ENCODE data around the gene MIA.
A peak's percentile ranks its signal among the peaks of the same experiment; 100 is the strongest.
"Not testable (repeated sequence)": the region's sequence is repeated elsewhere in the genome, so short reads cannot be mapped to it uniquely, and the experiment has no call there.

The MIA gene

DNA sequence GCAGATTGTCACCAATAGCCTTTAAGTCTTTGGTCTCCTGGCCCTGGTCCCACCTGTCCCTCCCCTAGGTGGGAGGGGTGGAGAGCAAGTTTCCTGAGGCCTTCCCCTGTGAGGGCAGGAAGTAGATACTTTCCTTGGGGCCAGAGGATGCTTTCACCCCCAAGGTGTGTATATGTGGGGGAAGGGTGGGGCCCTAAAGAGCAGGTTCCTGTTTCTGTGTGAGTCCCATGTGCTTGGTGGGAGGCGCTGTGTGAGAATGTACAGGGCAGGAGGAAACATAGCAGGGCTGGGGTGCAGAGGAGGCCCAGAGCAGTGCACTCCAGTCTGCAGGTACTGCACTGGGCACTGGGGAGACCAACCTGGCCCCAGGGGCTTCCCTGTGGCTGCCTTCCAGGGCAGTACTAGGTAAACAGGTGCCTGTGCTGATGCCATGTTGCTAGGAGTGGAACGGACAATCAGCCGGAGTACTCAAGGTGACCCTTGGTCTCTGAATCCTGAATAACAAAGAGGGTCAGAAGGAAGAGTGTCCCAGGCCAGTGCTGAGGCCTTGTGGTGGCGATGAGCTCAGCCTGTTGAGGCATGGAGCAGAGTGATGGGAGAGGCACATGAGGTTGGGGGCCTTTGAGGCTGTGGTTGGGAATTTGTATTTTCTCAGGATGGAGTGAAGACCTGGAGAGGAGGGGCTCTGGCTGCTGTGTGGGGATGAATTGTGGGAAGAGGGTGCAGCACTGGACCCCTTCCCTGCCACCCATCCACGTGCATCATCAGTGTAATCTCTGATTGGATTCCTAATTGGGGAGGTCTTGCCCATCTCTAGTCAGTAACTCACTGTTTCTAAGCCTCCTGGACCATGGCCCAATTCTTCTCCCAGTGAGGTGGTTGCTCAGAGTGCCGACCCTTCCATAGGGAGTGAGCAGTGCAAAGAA is 28.8 kb downstream of the MIA start:
- no peak for DNase-seq (ENCODE audit: low read depth)

DNA sequence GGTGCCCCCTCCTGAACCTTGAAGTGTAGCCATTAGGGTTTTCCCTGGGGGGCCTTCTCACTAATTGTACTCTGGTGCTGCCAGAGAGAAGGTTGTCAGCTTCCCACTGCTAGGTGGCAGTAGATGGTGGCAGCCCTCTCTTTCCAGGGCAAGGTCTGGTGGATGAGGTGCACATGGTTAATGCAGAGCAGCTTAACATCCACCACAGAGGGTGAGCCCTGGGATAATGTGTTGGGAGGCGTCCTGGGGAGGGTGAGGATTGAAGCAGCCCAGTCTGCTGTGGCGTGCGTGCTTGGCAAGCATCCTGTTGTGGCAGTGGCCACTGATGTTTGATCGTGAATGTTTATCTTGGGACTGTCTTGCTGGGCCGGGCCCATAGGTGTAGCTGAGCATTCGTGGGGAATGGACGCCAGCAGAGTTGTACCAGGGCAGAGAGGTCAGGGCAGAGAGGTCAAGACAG is 29.5 kb downstream of the MIA start:
- no peak for DNase-seq (ENCODE audit: low read depth)

DNA sequence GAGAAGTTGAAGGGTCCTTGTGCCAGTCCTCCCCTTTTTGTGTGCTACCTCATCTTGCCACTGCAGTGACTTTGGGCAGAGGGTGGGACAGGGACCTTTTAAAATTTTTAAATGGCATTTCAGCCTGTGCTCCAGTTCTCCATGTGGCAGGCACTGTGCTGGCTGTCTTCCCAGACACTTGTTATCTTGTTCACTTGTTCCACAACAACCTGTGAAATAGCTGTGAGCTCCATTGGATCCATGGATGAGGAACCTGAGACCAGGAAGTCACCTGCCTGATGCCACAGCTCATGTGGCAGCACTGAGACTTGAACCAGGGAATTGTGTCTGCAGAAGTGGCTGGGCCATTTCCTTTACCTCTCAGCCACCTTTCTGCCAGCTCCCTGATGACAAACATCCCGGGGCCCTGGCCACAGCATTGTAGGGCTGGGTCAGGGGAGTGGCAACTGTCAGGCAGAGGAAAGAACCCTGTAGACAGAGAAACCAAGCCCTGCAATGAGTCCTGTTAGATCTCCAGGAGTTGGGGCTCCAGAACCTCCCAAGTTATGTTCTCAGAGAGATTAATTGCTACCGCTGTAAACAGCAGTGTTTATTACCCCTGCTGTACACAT is 30.0 kb downstream of the MIA start:
- no peak for DNase-seq (ENCODE audit: low read depth)

DNA sequence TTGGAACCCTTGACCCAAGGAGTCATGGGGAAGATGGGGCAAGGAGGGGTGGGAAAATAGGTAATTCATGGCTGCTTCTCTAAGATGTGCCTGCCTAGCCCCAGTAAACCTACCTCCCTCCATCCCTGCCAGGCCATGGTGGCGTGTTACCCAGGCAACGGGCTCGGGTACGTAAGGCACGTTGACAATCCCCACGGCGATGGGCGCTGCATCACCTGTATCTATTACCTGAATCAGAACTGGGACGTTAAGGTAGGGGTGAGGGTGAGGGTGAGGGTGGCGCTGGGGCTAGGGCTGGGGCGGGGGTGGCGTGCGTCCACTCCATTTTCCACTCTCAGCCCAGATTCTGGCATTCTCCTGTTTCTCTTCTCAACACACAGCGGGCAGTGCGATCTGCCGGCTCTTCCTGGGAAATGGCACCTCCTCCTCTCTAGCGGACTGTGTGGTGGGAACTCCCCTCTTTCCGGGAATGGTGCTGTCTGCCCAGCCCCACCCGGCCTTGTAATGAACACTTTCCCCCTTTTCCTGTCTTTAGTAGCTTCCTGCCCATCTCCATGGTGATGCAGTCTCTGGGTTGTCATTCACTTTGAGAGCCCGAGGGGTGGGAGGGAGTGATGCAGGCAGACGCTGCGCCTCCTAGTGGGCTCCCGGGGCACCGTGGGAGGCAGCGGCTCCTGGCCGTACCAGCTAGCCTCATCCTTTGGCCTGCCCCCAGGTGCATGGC is 31.3 kb downstream of the MIA start:
- peak; percentile 99 for DNase-seq (ENCODE audit: low read depth)

DNA sequence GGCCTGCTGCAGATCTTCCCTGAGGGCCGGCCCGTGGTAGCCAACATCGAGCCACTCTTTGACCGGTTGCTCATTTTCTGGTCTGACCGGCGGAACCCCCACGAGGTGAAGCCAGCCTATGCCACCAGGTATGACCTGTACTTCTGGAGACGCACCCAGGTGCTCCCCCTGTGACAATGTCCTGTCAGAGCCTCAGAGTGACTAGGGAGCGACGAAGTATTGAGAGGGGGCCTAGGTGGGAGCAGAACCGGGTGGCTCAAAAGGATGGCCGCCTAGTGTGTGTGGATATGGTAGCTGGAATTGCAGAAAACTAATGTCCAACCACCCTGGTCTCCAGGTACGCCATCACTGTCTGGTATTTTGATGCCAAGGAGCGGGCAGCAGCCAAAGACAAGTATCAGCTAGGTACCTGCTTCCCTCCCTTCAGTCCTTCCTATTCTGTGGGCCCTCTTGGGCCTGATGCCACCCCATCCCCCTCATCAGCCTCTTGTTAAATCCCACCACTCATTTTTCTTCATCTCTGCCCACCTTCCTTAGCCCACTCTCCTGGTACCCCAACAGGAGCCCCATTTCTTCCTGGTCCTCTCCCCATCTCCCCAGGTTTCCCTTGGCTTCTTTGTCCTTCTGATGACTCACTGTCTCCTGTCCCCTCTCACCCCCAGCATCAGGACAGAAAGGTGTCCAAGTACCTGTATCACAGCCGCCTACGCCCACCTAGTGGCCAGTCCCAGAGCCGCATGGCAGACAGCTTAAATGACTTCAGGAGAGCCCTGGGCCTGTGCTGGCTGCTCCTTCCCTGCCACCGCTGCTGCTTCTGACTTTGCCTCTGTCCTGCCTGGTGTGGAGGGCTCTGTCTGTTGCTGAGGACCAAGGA is 32.1 kb downstream of the MIA start:
- no peak for DNase-seq (ENCODE audit: low read depth)

DNA sequence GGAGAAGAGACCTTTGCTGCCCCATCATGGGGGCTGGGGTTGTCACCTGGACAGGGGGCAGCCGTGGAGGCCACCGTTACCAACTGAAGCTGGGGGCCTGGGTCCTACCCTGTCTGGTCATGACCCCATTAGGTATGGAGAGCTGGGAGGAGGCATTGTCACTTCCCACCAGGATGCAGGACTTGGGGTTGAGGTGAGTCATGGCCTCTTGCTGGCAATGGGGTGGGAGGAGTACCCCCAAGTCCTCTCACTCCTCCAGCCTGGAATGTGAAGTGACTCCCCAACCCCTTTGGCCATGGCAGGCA is 32.7 kb downstream of the MIA start:
- no peak for DNase-seq (ENCODE audit: low read depth)

DNA sequence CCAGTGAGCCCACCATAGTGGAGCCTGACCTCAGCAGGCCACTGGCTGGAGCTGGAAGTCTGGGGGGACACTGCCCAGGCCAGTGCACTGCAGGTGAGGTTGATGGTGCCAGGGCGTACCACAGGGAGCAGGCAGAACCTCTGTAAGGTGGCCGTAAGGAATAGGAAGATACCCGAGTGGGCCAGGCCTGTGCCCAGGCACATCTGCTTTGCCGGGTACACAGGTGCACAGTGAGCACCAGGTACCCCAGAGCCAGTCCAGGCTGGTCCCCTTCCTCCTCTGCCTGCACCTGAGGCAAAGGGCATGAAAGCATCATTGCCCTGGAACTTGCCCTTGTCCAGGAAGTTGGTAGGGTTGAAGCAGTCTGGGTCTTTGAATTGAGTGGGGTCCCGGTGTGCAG is 33.2 kb downstream of the MIA start:
- DNase-seq (ENCODE audit: low read depth) = no peak

DNA sequence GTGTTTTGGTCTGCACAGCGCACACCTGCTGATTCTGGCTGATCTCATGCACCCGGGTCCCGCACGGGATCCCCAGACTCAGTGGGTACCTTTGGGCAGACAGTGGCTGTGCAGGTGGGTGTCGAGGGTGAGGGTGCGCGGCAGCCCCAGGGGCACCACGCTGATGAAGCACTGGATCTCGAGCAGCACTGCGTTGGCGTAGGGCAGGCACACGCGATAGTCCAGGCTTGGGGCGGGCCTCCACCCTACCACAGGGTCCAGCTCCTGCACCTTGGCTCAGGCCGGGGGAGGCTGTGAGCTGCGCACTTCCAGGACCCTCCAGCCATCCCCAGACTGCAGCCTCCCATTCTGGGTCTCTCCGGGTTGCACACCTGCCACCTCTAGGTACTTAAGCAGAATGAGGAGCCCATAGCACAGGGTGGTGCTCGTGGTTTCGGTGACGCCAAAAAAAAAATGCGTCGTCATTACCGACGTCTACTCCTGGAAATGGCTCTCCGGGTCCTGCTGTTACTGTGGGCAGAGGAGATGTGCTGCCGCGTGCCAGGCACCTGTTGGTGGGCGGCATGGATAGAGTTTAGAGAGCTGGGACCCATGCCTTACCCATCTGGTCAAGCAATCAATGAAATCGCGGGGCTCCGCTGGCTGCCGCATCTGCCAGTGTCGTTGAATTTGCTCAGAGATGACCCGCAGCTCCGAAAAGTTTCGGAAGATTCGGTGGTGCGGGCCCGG is 34.2 kb downstream of the MIA start:
- DNase-seq (ENCODE audit: low read depth) = no peak

DNA sequence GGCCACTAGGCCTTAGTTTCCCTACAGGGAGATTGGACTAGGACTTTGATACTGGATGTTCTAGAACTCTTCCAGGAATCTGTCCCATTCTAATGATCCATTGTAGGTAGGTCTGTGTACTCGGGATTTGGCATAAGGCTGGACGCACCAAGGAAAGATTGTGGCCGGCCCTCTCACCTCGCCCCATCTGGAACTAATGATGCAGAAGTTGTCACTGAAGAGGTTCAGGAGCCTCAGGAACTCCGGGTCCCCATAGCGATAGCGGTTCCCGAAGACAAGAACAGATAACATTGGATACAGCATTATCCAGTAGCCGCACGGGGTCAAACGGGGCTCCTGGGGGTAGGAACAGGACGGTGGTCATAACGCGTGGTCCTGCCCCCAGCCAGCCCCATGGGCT is 34.8 kb downstream of the MIA start:
- DNase-seq (ENCODE audit: low read depth) = no peak

DNA sequence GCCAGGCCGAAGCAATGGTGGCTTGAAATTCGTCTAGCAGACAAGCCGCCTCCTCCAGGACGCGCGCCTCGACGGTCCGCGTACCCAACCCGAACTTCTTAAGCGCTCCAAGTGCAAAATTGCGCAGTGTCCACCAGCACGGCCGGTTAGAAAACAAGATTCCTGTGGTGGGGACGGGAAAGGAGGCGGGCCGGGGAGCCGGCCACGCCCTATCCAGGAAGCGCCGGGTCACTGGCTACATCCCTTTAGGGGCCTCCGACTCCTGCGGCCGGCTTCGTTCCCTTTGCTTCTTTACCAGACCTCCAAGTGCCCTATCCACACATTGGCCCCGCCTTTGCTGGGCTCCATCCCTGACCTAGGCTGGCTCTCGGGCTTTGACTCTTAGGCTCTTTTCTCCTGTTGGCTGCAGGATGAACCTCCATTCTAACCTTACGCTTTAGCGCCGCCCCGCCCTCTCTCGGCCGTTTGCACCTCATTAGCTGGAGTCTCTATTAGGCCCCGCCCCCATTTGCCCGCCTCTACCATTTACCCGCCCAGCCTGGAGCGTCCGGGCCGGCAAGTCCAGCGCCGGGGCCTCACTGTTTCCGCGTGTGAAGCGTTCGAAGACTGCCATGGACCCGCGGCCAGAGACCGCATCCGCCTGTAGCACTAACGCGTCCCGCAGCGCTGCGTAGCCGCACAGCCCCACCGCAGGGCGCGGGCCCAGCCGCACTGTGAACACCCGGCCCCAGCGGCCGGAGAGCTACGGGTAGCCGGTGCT is 35.5 kb downstream of the MIA start:
- peak; percentile 88 for DNase-seq (ENCODE audit: low read depth)

DNA sequence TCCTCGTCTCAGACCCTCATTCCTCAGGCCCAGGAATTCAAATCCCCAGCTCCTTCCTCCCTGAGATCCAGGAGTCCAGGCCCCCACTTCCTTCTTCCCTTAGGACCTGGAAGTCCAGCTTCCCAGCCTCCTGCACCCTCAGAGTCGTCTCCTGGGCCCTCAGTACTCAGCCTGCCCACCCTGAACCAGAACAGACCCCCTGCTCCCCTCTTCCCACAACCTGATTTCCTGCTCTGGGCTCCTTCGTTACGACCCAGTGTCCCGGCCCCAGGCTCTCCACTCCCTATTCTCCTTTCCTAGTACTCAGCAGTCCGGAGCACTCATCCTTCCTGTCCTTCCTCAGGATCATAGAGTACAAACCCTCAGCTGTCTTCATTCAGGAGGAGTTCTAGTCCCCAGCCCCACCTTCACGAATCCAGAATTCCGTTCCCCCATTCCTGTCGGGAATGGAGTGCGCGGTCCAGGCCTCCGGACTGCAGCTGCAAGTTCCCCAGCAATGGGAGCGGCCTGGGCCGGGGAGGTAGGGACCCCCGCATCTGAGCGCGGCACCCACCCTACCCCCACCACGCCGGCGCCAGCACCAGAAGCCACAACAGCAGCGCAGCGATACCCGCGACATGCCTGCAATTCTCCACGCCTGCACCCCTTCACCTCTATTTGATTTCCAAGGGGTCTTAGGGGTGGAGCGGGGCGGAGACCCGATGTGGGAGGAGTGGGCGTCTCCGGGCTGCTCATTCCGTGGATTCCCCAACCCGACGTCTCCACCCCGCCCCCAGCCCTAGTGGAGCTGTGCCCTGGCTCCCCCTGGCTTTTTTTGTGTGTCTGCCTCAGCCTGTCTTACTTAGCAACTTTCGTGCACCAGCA is 36.4 kb downstream of the MIA start:
- DNase-seq (ENCODE audit: low read depth) = no peak

DNA sequence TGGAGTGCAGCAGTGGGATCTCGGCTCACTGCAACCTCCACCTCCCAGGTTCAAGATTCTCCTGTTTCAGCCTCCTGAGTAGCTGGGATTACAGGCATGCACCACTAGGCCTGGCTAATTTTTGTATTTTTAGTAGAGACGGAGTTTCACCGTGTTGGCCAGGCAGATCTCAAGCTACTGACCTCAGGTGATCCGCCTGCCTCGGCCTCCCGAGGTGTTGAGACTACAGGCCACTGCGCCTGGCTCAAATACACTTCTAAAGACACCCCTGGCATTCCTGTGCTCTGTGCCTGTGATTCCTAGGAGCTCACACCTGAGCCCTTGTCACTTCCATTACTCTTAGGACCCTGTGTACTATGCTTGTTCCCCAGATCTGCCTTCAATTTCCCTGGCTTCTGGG is 37.2 kb downstream of the MIA start:
- not testable (repeated sequence) for DNase-seq (ENCODE audit: low read depth)

DNA sequence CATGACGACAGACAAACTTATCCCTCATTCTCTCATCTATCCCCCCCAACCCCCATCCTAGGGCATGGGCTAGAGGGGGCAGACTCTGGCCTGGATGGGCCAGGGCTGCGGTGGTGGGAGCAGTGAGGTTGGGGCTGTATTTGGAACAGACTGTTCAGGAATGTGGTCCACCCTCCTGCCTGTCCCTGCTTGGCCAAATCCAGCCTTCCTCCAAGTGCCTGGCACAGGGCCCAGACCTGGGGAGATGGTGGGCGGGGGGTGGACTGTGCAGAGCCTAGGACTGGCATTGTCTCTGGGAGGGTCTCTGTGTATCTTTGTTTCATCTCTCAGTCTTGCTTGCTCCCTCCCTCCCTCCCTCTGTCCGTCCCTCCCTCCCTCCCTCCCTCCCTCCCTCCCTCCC is 37.9 kb downstream of the MIA start:
- no peak for DNase-seq (ENCODE audit: low read depth)

DNA sequence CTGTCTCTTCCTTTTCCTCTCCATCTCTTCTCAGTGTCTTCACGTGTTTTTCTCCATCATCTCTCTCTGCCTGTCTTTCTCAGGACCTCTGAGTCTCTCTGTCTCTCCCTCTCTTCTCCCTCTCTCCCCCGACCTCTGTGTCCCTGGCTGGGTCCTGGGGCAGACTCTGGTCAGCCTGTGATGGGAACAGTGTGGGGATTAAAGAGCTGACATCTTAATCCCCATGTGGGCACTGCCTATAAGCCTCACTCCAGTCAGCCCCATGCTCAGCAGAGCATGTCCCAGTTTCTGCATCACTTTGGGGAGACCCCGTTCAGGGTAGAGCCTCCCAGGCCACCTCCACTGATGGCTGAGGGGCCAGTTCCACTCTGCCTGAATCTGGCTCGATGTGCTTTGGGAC is 39.9 kb downstream of the MIA start:
- no peak for DNase-seq (ENCODE audit: low read depth)

DNA sequence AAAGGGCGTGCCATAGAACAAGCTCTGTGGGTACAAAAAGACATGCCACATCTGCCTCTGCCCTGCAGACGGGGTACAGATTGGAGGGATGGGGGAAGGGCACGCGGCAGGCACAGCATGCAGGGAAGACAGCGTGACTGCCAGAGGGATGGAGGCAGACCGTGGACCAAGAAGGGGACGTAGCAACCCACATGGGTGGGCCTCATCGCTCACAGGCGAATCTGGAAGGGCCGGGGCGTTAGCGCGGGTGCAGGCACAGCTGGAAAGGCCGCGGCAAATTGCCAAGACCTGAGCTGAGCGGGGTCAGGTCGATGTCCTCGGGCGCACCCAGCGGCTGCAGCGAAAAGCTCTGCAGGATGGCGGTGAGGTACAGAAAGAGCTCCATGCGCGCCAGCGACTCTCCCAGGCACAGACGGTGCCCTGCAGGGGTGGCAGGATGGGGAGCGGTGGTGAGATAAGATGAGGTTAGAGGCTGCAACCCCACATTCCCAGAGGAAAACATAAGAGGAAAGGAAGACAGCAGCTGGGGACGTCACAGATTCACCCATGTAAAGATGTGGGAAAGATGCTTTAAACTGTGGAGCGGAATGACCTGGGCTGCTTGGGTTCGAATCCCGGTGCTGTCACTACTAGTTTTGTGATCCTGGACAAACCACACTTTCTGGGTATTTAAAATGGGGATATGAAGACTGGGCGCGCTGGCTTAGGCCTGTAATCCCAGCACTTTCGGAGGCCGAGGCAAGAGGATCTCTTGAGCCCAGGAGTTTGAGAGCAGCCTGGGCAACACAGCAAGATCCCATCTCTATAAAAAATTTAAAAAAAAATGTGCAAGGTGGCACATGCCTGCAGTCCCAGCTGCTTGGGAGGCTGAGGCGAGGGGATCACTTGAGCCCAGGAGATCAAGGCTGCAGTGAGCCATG is 43.4 kb downstream of the MIA start:
- DNase-seq (ENCODE audit: low read depth) = not testable (repeated sequence)

DNA sequence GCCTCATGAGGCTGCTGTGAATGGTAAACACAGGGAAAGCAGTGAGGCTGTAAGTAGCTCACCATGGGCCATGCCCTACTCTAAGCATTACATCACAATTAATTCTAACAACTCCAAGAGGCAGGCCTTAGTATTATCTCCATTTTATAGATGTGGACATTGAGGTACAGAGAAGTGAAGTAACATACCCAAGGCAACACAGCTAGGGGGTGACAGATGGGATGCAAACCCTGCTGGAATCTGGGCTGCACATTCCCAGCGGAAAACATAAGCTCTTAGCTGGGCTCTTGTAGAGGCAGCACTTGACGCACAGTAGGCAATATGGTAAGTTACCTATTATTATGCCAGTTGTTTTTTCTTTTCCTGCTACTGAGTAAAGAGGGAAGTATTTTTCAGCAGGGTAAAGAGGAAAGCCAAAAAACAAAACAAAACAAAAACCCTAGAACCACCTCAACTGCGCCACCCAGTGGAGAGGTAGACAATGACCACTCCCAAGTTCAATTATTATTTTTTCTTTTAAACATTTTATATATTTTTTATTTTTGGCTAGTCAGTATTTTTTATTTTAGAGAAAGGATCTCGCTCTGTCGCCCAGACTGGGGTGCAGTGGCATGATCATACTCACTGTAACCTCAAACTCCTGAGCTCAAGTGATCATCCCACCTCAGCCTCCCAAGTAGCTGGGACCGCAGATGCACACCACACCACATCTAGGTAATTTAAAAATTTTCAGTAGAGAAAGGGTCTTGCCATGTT is 44.3 kb downstream of the MIA start:
- DNase-seq (ENCODE audit: low read depth) = not testable (repeated sequence)

DNA sequence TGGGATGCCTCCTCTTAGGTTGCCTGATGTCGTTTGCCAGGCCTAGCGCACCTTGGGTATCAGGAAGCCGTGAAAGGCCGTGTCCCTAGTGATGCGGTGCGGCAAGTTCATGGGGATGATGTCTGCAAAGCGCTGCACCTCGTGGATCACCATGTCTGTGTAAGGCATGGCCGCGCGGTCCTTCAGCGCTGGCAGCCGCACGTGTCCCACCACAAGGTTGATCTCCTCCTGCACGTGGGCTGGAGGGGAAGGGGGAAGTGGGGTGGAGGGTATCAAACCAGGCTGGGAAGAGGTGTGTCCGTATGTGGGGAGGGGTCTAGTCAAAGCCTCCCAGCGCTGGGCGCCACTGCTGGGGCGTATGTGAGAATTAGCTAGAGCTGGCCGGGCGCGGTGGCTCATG is 46.8 kb downstream of the MIA start:
- DNase-seq (ENCODE audit: low read depth) = no peak

All from amniotic epithelial cell (primary cell).